ENCODE measurements around the gene TF.

Gene TF

GRCh38 chr3:133820889-133821675 lies 74.9 kb downstream of the TF start:
- Mint-ChIP-seq H3K4me3 (no peak overlapping the region), H3K9me3 (no peaks in the 10 kb centered on the region), H3K27me3 (no peaks in the 10 kb centered on the region), H3K36me3 (ENCODE audit: insufficient read depth) (peaks cover 55% of the 10 kb centered on the region), H3K27ac (peak overlapping the region in 1 of 2 donors; percentile 55), H3K4me1 (ENCODE audit: low read depth in 2 of 2) (no peaks in the 10 kb centered on the region)
- DNase-seq (no peak), ATAC-seq (replicated peaks) (no peak)

- Mint-ChIP-seq H3K27me3 (no peaks in the 10 kb centered on the region), H3K9me3 (no peaks in the 10 kb centered on the region), H3K27ac (peak overlapping the region in 1 of 2 donors; percentile 20), H3K36me3 (ENCODE audit: insufficient read depth) (peaks cover 46% of the 10 kb centered on the region), H3K4me1 (ENCODE audit: low read depth in 2 of 2) (no peaks in the 10 kb centered on the region), H3K4me3 (no peak overlapping the region)
- DNase-seq (no peak), ATAC-seq (replicated peaks) (no peak)
These were observed 75.8 kb downstream of the TF start for GRCh38 chr3:133821767-133822638.

- no peak for ATAC-seq (replicated peaks)
- H3K27me3 Mint-ChIP-seq: no peaks in the 10 kb centered on the region
- H3K36me3 Mint-ChIP-seq (ENCODE audit: insufficient read depth): peaks cover 25% of the 10 kb centered on the region
- H3K4me1 Mint-ChIP-seq (ENCODE audit: low read depth in 2 of 2): peaks cover 0 to 2% of the 10 kb centered on the region in 2 donors
- DNase-seq: no peak
- no peak overlapping the region for H3K27ac Mint-ChIP-seq
- no peaks in the 10 kb centered on the region for H3K9me3 Mint-ChIP-seq
- H3K4me3 Mint-ChIP-seq: no peak overlapping the region
These were observed 78.8 kb downstream of the TF start for GRCh38 chr3:133824961-133825485.

GRCh38 chr3:133825969-133826727 lies 80.0 kb downstream of the TF start:
- H3K36me3 Mint-ChIP-seq (ENCODE audit: insufficient read depth): peaks cover 16% of the 10 kb centered on the region
- DNase-seq: no peak
- ATAC-seq (replicated peaks): no peak
- H3K4me3 Mint-ChIP-seq: no peak overlapping the region
- peaks cover 0 to 2% of the 10 kb centered on the region in 2 donors for H3K4me1 Mint-ChIP-seq (ENCODE audit: low read depth in 2 of 2)
- H3K27ac Mint-ChIP-seq: peak overlapping the region in 1 of 2 donors; percentile 20
- H3K27me3 Mint-ChIP-seq: no peaks in the 10 kb centered on the region
- no peaks in the 10 kb centered on the region for H3K9me3 Mint-ChIP-seq

GRCh38 chr3:133827136-133827535 lies 80.9 kb downstream of the TF start:
- Mint-ChIP-seq H3K27me3 (no peaks in the 10 kb centered on the region), H3K4me3 (no peak overlapping the region), H3K4me1 (ENCODE audit: low read depth in 2 of 2) (peaks cover 0 to 2% of the 10 kb centered on the region in 2 donors), H3K36me3 (ENCODE audit: insufficient read depth) (peaks cover 11% of the 10 kb centered on the region), H3K27ac (peak overlapping the region in 1 of 2 donors; percentile 66), H3K9me3 (no peaks in the 10 kb centered on the region)
- DNase-seq: no peak
- ATAC-seq (replicated peaks): no peak

GRCh38 chr3:133827684-133828083 lies 81.5 kb downstream of the TF start:
- Mint-ChIP-seq H3K36me3 (ENCODE audit: insufficient read depth) (peaks cover 8% of the 10 kb centered on the region), H3K4me1 (ENCODE audit: low read depth in 2 of 2) (peaks cover 0 to 2% of the 10 kb centered on the region in 2 donors), H3K27ac (peak overlapping the region in 1 of 2 donors; percentile 66), H3K27me3 (no peaks in the 10 kb centered on the region), H3K4me3 (no peak overlapping the region), H3K9me3 (no peaks in the 10 kb centered on the region)
- ATAC-seq (replicated peaks) (no peak), DNase-seq (no peak)

GRCh38 chr3:133828576-133829309 lies 82.5 kb downstream of the TF start:
- DNase-seq: no peak
- no peak for ATAC-seq (replicated peaks)
- peaks cover 0 to 4% of the 10 kb centered on the region in 2 donors for H3K27me3 Mint-ChIP-seq
- no peaks in the 10 kb centered on the region for H3K9me3 Mint-ChIP-seq
- H3K36me3 Mint-ChIP-seq (ENCODE audit: insufficient read depth): peaks cover 8% of the 10 kb centered on the region
- peak overlapping the region in 1 of 2 donors; percentile 80 for H3K27ac Mint-ChIP-seq
- H3K4me1 Mint-ChIP-seq (ENCODE audit: low read depth in 2 of 2): peaks cover 0 to 2% of the 10 kb centered on the region in 2 donors
- no peak overlapping the region for H3K4me3 Mint-ChIP-seq

GRCh38 chr3:133829310-133829707 lies 83.1 kb downstream of the TF start:
- H3K4me3 Mint-ChIP-seq: no peak overlapping the region
- H3K36me3 Mint-ChIP-seq (ENCODE audit: insufficient read depth): peaks cover 8% of the 10 kb centered on the region
- H3K9me3 Mint-ChIP-seq: no peaks in the 10 kb centered on the region
- DNase-seq: no peak
- peaks cover 0 to 5% of the 10 kb centered on the region in 2 donors for H3K27me3 Mint-ChIP-seq
- H3K4me1 Mint-ChIP-seq (ENCODE audit: low read depth in 2 of 2): peaks cover 0 to 2% of the 10 kb centered on the region in 2 donors
- H3K27ac Mint-ChIP-seq: peak overlapping the region; percentile 71 to 80
- no peak for ATAC-seq (replicated peaks)

GRCh38 chr3:133830071-133830470 lies 83.9 kb downstream of the TF start:
- Mint-ChIP-seq H3K27ac (peak overlapping the region in 1 of 2 donors; percentile 71), H3K4me1 (ENCODE audit: low read depth in 2 of 2) (peaks cover 0 to 2% of the 10 kb centered on the region in 2 donors), H3K36me3 (ENCODE audit: insufficient read depth) (peaks cover 7% of the 10 kb centered on the region), H3K9me3 (no peaks in the 10 kb centered on the region), H3K27me3 (peaks cover 0 to 5% of the 10 kb centered on the region in 2 donors), H3K4me3 (no peak overlapping the region)
- ATAC-seq (replicated peaks): no peak
- no peak for DNase-seq

- DNase-seq (no peak), ATAC-seq (replicated peaks) (no peak)
- H3K4me3 Mint-ChIP-seq: no peak overlapping the region
- H3K27ac Mint-ChIP-seq: no peak overlapping the region
- H3K4me1 Mint-ChIP-seq (ENCODE audit: low read depth in 2 of 2): peaks cover 0 to 2% of the 10 kb centered on the region in 2 donors
- H3K27me3 Mint-ChIP-seq: peaks cover 0 to 5% of the 10 kb centered on the region in 2 donors
- H3K9me3 Mint-ChIP-seq: no peaks in the 10 kb centered on the region
- peaks cover 11% of the 10 kb centered on the region for H3K36me3 Mint-ChIP-seq (ENCODE audit: insufficient read depth)
These were observed 86.0 kb downstream of the TF start for GRCh38 chr3:133831966-133832801.

GRCh38 chr3:133832802-133833144 lies 86.6 kb downstream of the TF start:
- Mint-ChIP-seq H3K27ac (no peak overlapping the region), H3K36me3 (ENCODE audit: insufficient read depth) (peaks cover 11% of the 10 kb centered on the region), H3K9me3 (no peaks in the 10 kb centered on the region), H3K27me3 (peaks cover 0 to 5% of the 10 kb centered on the region in 2 donors), H3K4me1 (ENCODE audit: low read depth in 2 of 2) (peaks cover 0 to 2% of the 10 kb centered on the region in 2 donors), H3K4me3 (no peak overlapping the region)
- ATAC-seq (replicated peaks) (no peak), DNase-seq (no peak)

- Mint-ChIP-seq H3K36me3 (ENCODE audit: insufficient read depth) (peaks cover 14% of the 10 kb centered on the region), H3K4me1 (ENCODE audit: low read depth in 2 of 2) (peaks cover 0 to 2% of the 10 kb centered on the region in 2 donors), H3K9me3 (no peaks in the 10 kb centered on the region), H3K27ac (no peak overlapping the region), H3K4me3 (no peak overlapping the region), H3K27me3 (peaks cover 0 to 5% of the 10 kb centered on the region in 2 donors)
- ATAC-seq (replicated peaks): no peak
- no peak for DNase-seq
These were observed 87.1 kb downstream of the TF start for GRCh38 chr3:133833267-133833666.

Data from effector memory CD8-positive, alpha-beta T cell (primary cell).